GM18519 (cell line): ENCODE measurements around the gene MYBBP1A.

ENCODE experiments used
- ATAC-seq: cut with Tn5 transposase; IDR thresholded peaks from one replicate; pipeline ENCODE4 v1.9.1; 2021; ENCODE audit warnings: mild to moderate bottlenecking, moderate library complexity; ENCODE audit not compliant: unreplicated experiment, low FRiP score

Gene MYBBP1A

GRCh38 chr17:4520894-4521600, 34.1 kb downstream of the MYBBP1A start:
- no peak for ATAC-seq

- no peak for ATAC-seq
Observed at GRCh38 chr17:4520060-4520893, 34.9 kb downstream of the MYBBP1A start.

GRCh38 chr17:4519361-4519788, 35.8 kb downstream of the MYBBP1A start:
- no peak for ATAC-seq

GRCh38 chr17:4518901-4519300, 36.3 kb downstream of the MYBBP1A start:
- no peak for ATAC-seq

DNA sequence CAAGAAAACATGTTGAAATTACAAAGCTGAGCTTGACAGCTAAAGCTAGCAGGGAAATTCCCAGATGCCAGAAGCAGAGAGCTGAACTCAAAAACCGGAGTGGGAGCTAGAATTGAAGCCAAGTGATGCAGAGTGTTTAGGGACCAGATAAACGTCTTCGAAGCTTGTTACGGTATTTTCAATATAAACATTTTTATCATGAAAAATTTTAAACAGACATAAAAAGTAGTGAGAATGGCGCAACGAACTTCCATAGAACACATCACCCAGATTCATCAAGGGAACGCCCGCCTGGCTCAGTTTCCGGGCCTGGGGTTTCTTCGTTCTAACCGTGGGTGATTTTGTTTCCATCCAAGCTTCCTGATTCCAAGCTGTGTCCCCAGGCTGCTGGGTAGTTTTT, 38.4 kb downstream of the MYBBP1A start:
- ATAC-seq, result no peak

- no peak for ATAC-seq
Observed at GRCh38 chr17:4515501-4515900, 39.7 kb downstream of the MYBBP1A start.

- ATAC-seq, result no peak
Observed at GRCh38 chr17:4514779-4515178, 40.4 kb downstream of the MYBBP1A start.

DNA sequence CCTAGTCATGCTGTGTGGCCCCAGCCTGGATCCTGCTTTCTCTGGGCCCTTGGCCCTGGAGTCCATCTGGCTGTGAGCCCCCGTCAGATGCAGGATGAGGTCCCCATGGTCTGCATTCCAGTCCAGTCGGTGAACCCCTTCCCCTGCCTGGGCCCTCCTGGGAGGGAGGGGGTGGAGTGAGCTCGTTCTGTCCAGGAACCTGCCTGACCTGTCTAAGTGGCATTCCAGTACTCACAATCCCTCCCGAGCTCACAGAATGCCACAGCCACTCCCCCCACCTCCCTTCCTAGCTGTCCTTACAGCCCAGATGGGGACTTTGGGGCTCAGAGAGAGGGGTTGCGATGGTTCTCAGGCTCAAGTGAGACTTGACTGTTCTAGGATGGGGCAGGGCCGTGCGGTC, 41.0 kb downstream of the MYBBP1A start:
- no peak for ATAC-seq

DNA sequence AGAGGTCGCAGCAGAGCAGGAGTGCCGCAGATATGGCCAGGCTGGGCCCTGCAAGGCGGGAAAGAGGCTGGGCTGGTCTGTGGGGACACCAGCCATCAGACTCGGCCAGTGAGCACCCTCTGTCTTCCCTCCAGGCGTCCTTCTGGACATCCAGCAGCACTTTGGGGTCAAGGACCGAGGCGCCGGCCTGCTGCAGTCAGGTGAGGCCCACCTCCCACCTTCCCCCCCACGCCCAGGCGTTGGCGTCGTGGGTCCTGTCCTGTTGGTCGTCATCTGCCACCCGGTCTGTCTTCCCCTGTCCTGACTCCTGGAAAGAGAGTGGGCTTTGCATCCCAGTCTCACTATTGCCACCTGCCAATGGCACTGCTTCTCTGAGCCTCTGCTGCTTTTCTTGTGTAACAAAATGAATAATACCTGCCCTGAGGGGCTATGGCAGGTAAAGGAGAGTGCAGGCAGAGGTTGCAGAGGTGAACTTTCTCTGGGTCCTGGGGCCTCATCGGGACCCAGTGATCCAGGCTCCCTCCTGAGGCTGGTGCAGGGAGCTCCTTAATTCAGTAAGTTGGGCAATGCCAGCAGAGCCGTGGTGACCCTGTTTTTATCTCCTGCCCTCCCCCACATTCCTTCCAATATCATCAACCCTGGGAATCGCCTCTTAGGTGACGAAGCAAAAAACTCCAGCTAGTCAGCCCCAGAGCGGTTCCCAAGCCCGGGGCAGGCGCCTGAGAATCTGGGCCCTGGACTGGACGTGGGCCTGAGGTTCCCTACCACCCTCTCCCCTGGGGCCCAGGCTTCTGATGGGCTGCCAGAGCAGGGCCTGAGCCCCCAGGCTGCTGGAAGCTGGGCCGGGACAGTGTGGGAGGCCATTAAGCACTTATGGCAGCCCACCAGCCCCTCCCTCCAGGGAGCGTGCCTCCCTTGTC, 41.8 kb downstream of the MYBBP1A start:
- no peak for ATAC-seq

GRCh38 chr17:4512156-4513112, 42.8 kb downstream of the MYBBP1A start:
- no peak for ATAC-seq

GRCh38 chr17:4511199-4511932, 43.8 kb downstream of the MYBBP1A start:
- ATAC-seq, result no peak

DNA sequence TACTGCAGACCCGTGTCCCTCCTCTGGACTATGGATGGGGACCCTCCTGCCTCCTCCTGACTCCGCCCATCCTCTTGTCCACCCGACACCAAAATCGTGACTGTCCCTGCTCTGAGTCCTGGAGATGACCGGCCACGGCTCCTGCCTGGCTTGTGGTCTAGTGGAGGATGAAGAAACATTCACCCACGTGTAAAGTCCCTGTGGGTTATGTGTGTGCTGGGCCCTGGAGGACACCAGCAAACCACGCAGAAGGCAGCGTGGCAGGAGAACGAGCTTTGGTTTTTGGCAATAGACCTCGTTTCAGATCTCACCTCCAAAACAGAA, 44.6 kb downstream of the MYBBP1A start:
- no peak for ATAC-seq

- no peak for ATAC-seq
Observed at GRCh38 chr17:4509923-4510617, 45.1 kb downstream of the MYBBP1A start.

DNA sequence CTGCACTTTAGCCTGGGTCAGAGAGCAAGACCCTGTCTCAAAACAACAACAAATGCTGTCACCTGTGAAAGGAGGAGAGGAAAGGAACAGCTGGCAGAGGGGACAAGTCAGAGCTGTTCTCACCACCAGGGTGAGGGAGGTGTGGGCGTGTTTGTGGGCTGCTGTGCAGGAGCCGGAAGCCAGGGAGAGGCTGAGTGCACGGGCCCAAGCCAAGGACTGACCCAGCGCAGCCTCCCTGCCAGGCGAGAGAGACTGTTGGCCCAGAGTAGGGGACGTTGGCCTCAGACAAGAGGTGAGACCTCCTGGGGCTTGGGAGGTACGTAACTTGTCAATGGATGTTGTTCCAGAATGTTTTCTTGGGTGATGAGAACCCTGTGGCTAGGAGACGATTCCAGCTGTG, 45.8 kb downstream of the MYBBP1A start:
- no peak for ATAC-seq

DNA sequence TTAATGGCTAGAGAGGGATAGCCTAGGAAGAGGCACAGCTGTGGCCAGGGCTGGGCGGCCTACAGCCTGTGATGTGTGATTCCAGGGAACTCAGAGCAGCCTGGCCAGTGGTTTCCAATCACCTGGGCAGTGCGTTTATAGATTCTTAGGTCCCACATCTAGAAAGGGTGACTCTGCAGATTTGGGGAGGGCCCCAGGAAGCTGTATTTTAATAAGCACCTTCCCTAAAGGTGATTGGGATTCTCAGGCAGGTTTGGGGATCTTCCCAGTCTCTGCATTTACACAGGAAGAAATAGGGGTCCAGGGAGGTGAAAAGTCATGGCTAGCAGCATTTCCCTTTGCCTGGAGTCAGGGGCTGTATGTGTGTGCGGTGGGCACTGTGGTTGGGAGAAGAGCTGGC, 47.0 kb downstream of the MYBBP1A start:
- ATAC-seq, result no peak

GRCh38 chr17:4507361-4508111, 47.6 kb downstream of the MYBBP1A start:
- no peak for ATAC-seq

DNA sequence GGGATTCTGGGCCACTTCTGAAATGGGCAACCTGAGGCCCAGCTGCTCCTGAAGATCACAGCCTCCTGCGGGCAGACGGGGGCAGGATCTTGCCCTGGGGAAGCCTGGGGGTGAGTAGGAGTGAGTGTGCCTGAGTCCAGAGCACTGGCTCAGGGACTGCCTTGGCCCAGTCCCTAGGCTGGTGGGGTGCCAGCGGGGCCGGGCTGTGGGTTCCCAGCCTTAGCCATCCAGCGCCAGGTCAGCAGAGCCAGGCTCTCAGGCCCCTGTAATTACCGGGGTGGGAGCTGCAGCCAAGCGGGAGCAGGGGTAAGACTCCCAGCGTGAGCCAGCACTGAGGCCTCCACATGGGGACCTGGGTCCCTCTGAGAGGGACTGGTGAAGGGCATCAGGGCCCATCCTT, 48.3 kb downstream of the MYBBP1A start:
- ATAC-seq, result no peak
